ENCODE measurements around the gene RTP2. TPM values are rescaled to one million over a fixed set of nuclear protein-coding genes. Genes with fewer than 3 reads are reported as not detected.

Gene RTP2
- total and polyA plus RNA-seq, 2 experiments from 2014 or later = not detected

DNA sequence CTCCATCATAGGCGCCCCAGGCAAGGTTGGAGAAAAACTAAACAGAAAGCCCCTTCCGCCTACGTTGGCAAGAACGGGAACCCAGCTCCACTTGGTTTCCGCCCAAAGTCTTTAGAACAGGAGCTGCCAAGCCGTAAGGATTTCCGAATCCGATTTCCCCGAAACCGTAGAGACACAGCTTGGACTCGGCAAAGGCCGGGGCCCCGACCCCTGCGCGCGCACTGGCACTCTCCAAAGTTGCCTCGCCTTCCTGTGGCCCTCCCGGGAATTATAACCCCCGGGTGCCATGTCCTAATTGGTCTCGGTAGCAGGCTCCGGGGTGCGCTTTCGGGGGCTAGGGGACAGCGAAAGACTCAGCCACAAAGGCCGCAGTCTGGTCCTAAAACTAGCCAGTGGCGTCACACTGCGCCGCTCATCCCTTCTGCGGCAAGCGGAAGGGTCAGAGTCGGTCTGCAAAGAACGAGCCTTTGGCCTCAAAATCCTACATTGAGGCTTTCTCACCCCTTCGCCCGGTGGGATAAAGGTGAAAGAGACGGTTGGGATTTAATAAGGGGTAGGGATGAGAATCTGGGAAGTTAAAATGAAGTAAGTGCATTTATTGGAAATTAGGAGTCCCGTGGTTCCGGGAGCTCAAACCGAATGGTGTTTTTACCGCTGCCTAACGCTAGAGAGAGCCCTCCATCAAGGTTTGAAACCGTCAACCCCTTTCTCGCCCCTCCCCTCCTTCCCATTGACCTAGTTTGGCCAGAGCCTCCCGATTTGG is 36.2 kb upstream of the RTP2 start:
- Histone ChIP-seq H3K79me2 (replicated peaks; ENCODE audit: insufficient read depth) (no peaks in the 10 kb centered on the region), H3K27ac (ENCODE audit: low read depth) (peak overlapping the region; percentile 57)
- ATAC-seq = peak; percentile 51

More for the DNA sequence above, 36.2 kb upstream of the RTP2 start:
- H3K27me3 Mint-ChIP-seq (ENCODE audit: insufficient read depth, low read depth, poor library complexity) = peaks cover 42% of the 10 kb centered on the region
- H3K4me1 Mint-ChIP-seq = peaks cover 44% of the 10 kb centered on the region
- H4K20me1 ChIP-seq (replicated peaks; ENCODE audit: insufficient read depth) = no peaks in the 10 kb centered on the region
- H3K36me3 ChIP-seq (ENCODE audit: insufficient read depth) = no peaks in the 10 kb centered on the region
- H2AFZ ChIP-seq = peak overlapping the region; percentile 84
- TF ChIP-seq EZH2 (IDR thresholded peaks at IDR 0.05; ENCODE audit: low read depth, unreplicated experiment) (no peak), ZNF114 (CRISPR knock-in tag; IDR thresholded peaks at IDR 0.05) (no peak), CREB1 (CRISPR knock-in tag; IDR thresholded peaks at IDR 0.05; ENCODE audit: low read depth) (no peak), EZH2phosphoT487 (IDR thresholded peaks at IDR 0.05; ENCODE audit: unreplicated experiment) (no peak), REST (IDR thresholded peaks at IDR 0.05; ENCODE audit: unreplicated experiment) (no peak), ZNF331 (CRISPR knock-in tag; IDR thresholded peaks at IDR 0.05; ENCODE audit: low read depth) (no peak), JUNB (IDR thresholded peaks at IDR 0.05; ENCODE audit: unreplicated experiment) (no peak), POLR2AphosphoS5 (IDR thresholded peaks at IDR 0.05; ENCODE audit: low read depth) (peak; percentile 25; the same call in 1 of the 2 replicates), NANOG (IDR thresholded peaks at IDR 0.05; ENCODE audit: borderline replicate concordance) (no peak)
- TF ChIP-seq, protein P1, sequence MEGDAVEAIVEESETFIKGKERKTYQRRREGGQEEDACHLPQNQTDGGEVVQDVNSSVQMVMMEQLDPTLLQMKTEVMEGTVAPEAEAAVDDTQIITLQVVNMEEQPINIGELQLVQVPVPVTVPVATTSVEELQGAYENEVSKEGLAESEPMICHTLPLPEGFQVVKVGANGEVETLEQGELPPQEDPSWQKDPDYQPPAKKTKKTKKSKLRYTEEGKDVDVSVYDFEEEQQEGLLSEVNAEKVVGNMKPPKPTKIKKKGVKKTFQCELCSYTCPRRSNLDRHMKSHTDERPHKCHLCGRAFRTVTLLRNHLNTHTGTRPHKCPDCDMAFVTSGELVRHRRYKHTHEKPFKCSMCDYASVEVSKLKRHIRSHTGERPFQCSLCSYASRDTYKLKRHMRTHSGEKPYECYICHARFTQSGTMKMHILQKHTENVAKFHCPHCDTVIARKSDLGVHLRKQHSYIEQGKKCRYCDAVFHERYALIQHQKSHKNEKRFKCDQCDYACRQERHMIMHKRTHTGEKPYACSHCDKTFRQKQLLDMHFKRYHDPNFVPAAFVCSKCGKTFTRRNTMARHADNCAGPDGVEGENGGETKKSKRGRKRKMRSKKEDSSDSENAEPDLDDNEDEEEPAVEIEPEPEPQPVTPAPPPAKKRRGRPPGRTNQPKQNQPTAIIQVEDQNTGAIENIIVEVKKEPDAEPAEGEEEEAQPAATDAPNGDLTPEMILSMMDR (conservative IDR thresholded peaks at IDR 0.05; ENCODE audit: low read depth in 2 of 2) = peak; percentile 74 to 86
- TF ChIP-seq, protein P2, sequence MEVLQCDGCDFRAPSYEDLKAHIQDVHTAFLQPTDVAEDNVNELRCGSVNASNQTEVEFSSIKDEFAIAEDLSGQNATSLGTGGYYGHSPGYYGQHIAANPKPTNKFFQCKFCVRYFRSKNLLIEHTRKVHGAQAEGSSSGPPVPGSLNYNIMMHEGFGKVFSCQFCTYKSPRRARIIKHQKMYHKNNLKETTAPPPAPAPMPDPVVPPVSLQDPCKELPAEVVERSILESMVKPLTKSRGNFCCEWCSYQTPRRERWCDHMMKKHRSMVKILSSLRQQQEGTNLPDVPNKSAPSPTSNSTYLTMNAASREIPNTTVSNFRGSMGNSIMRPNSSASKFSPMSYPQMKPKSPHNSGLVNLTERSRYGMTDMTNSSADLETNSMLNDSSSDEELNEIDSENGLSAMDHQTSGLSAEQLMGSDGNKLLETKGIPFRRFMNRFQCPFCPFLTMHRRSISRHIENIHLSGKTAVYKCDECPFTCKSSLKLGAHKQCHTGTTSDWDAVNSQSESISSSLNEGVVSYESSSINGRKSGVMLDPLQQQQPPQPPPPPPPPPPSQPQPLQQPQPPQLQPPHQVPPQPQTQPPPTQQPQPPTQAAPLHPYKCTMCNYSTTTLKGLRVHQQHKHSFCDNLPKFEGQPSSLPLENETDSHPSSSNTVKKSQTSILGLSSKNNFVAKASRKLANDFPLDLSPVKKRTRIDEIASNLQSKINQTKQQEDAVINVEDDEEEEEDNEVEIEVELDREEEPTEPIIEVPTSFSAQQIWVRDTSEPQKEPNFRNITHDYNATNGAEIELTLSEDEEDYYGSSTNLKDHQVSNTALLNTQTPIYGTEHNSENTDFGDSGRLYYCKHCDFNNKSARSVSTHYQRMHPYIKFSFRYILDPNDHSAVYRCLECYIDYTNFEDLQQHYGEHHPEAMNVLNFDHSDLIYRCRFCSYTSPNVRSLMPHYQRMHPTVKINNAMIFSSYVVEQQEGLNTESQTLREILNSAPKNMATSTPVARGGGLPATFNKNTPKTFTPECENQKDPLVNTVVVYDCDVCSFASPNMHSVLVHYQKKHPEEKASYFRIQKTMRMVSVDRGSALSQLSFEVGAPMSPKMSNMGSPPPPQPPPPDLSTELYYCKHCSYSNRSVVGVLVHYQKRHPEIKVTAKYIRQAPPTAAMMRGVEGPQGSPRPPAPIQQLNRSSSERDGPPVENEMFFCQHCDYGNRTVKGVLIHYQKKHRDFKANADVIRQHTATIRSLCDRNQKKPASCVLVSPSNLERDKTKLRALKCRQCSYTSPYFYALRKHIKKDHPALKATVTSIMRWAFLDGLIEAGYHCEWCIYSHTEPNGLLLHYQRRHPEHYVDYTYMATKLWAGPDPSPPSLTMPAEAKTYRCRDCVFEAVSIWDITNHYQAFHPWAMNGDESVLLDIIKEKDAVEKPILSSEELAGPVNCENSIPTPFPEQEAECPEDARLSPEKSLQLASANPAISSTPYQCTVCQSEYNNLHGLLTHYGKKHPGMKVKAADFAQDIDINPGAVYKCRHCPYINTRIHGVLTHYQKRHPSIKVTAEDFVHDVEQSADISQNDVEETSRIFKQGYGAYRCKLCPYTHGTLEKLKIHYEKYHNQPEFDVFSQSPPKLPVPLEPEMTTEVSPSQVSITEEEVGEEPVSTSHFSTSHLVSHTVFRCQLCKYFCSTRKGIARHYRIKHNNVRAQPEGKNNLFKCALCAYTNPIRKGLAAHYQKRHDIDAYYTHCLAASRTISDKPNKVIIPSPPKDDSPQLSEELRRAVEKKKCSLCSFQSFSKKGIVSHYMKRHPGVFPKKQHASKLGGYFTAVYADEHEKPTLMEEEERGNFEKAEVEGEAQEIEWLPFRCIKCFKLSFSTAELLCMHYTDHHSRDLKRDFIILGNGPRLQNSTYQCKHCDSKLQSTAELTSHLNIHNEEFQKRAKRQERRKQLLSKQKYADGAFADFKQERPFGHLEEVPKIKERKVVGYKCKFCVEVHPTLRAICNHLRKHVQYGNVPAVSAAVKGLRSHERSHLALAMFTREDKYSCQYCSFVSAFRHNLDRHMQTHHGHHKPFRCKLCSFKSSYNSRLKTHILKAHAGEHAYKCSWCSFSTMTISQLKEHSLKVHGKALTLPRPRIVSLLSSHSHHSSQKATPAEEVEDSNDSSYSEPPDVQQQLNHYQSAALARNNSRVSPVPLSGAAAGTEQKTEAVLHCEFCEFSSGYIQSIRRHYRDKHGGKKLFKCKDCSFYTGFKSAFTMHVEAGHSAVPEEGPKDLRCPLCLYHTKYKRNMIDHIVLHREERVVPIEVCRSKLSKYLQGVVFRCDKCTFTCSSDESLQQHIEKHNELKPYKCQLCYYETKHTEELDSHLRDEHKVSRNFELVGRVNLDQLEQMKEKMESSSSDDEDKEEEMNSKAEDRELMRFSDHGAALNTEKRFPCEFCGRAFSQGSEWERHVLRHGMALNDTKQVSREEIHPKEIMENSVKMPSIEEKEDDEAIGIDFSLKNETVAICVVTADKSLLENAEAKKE (CRISPR knock-in tag; IDR thresholded peaks at IDR 0.05) = no peak
- H3K4me3 ChIP-seq = peak overlapping the region; percentile 82
- H3K27me3 ChIP-seq (ENCODE audit: insufficient read depth) = peaks cover 58% of the 10 kb centered on the region
- H3K9me3 Mint-ChIP-seq = no peaks in the 10 kb centered on the region
- peak overlapping the region; percentile 87 for H3K4me2 ChIP-seq
- no peaks in the 10 kb centered on the region for H3K9me2 ChIP-seq (ENCODE audit: insufficient read depth)
- peak overlapping the region; percentile 70 for H3K27ac Mint-ChIP-seq
- no peaks in the 10 kb centered on the region; the same call in 1 of the 2 replicates for H3F3A ChIP-seq (replicated peaks; ENCODE audit: low read depth)
- H3K4me3 Mint-ChIP-seq = peak overlapping the region; percentile 81
- peaks cover 28% of the 10 kb centered on the region for H3K4me1 ChIP-seq (ENCODE audit: insufficient read depth)
- no peaks in the 10 kb centered on the region for H3K36me3 Mint-ChIP-seq (ENCODE audit: low read depth)
- peak; percentile 98 for DNase-seq (ENCODE audit: low spot score)

All from GM23338 (cell line).